Ectodermal cell (in vitro differentiated cells): Measurements from ENCODE around the gene SLC6A18.

Experiments used
- H3K27ac ChIP-seq: 2 replicates; pipeline ENCODE4 v1.7.0; 2013; ENCODE audit warnings: mild to moderate bottlenecking, low read depth, low read length; ENCODE audit not compliant: insufficient read depth, poor library complexity, severe bottlenecking
- H3K27me3 ChIP-seq: 2 replicates; pipeline ENCODE4 v1.7.0; 2013; ENCODE audit warnings: mild to moderate bottlenecking, low read length; ENCODE audit not compliant: insufficient read depth, control insufficient read depth, poor library complexity, severe bottlenecking
- H3K36me3 ChIP-seq: one replicate; pipeline ENCODE4 v1.7.0; 2013; ENCODE audit warnings: low read length; ENCODE audit not compliant: control insufficient read depth, insufficient read depth
- H3K4me1 ChIP-seq: one replicate; pipeline ENCODE4 v1.7.0; 2013; ENCODE audit warnings: low read length; ENCODE audit not compliant: control insufficient read depth, insufficient read depth
- H3K4me3 ChIP-seq: 2 replicates; pipeline ENCODE4 v1.7.0; 2013; ENCODE audit warnings: low read depth, low read length, control low read depth; ENCODE audit not compliant: insufficient read depth
- H3K9me3 ChIP-seq: 2 replicates; pipeline ENCODE4 v1.7.0; 2013; ENCODE audit warnings: mild to moderate bottlenecking, low read length, moderate library complexity; ENCODE audit not compliant: control insufficient read depth
- WGBS, 2 experiments: methylation state at CpG; one replicate each; pipeline ENCODE4 v1.1.7; 2013; ENCODE audit warnings: missing lambda C conversion rate in 2 of 2; 5-methylcytosine and 5-hydroxymethylcytosine counted together

Gene SLC6A18

DNA sequence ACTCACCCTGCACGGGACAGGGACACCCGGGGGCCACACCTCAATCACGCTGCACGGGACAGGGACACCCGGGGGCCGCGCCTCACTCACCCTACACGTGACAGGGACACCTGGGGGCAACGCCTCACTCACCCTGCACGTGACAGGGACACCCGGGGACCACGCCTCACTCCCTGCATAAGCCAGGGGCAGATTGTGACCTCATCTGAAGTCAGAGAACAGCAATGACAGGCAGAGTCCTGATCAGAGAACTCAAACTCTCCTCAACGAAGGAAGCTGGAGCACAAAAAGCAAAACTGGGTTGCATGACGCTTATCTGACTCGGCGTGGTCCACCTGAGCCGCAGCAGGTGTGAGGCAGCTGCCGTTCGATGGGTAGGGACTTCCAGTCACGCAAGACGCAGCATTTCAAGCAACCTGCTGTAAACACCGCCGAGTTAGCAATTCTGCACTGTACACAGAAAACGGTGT is 66.5 kb downstream of the SLC6A18 start:
- Histone ChIP-seq H3K4me1 (no peaks in the 10 kb centered on the region), H3K36me3 (no peaks in the 10 kb centered on the region), H3K4me3 (no peak overlapping the region), H3K27ac (no peak overlapping the region), H3K9me3 (no peaks in the 10 kb centered on the region), H3K27me3 (peaks cover 31% of the 10 kb centered on the region)
- WGBS, 2 experiments: 93 to 95% methylated on average over 24 of the region's 24 CpGs

DNA sequence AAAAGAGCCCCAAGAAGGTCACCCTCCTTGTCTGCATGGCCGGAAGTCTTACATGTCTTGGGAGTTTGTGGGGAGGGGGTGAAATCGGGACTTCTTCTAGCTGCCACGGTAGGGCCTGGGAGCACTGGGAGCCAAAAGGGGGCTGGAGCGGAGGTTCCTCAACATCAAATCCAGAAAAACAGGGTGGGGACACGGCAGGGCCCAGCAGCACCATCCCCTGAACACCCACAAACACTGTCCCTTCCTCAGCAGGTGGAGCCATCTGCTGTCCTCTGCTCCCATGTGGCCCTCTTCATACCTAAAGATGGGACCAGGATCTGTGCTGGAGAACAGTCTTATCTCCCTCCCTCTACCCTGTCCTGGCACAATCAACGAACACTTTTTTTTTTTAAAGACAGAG is 67.0 kb downstream of the SLC6A18 start:
- no peak overlapping the region for H3K27ac ChIP-seq
- H3K4me1 ChIP-seq: no peaks in the 10 kb centered on the region
- no peaks in the 10 kb centered on the region for H3K9me3 ChIP-seq
- peaks cover 36% of the 10 kb centered on the region for H3K27me3 ChIP-seq
- H3K4me3 ChIP-seq: no peak overlapping the region
- no peaks in the 10 kb centered on the region for H3K36me3 ChIP-seq
- WGBS, 2 experiments: 85 to 88% methylated on average over 6 of the region's 6 CpGs

DNA sequence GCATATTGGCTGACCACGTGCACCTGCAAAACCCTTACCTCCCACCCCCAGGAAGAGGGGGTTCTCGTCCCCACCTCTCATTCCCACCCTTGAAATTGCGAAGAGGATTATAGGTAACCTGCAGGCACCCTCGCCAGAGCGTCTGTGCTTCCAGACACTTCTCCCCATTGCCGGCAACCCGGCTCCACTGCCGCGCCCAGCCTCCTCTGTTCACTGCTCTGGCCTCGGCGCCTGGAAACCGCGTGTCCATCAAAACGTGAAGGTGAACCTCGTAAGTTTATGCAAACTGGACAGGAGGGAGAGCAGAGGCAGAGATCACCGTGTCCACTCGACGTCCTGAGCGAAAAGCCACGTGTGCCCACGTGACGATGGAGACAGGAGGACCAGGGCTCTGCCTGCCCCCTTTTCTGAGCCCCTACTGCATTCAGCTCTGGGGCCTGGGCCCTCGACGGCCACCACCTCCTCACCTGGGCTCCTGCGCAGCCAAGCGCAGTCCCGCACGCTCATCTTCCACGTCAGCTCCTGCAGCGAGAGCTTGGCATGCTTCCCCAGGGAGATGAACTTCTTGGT is 67.8 kb downstream of the SLC6A18 start:
- H3K27ac ChIP-seq: no peak overlapping the region
- H3K9me3 ChIP-seq: no peaks in the 10 kb centered on the region
- 93 to 94% methylated on average over 30 of the region's 30 CpGs for WGBS, 2 experiments
- peaks cover 40% of the 10 kb centered on the region for H3K27me3 ChIP-seq
- H3K36me3 ChIP-seq: no peaks in the 10 kb centered on the region
- no peak overlapping the region for H3K4me3 ChIP-seq
- no peaks in the 10 kb centered on the region for H3K4me1 ChIP-seq

DNA sequence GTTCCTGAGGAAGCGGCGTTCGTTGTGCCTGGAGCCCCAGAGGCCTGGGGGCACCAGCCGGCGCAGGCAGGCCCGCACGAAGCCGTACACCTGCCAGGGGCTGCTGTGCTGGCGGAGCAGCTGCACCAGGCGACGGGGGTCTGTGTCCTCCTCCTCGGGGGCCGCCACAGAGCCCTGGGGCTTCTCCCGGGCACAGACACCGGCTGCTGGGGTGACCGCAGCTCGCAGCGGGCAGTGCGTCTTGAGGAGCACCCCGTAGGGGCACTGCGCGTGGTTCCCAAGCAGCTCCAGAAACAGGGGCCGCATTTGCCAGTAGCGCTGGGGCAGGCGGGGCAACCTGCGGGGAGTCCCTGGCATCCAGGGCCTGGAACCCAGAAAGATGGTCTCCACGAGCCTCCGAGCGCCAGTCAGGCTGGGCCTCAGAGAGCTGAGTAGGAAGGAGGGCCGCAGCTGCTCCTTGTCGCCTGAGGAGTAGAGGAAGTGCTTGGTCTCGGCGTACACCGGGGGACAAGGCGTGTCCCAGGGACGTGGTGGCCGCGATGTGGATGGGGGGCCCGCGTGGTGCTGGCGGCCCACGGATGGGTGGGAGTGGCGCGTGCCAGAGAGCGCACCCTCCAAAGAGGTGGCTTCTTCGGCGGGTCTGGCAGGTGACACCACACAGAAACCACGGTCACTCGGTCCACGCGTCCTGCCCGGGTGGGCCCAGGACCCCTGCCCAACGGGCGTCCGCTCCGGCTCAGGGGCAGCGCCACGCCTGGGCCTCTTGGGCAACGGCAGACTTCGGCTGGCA is 68.4 kb downstream of the SLC6A18 start:
- Histone ChIP-seq H3K27ac (no peak overlapping the region), H3K4me3 (no peak overlapping the region), H3K36me3 (no peaks in the 10 kb centered on the region), H3K4me1 (no peaks in the 10 kb centered on the region), H3K27me3 (peaks cover 40% of the 10 kb centered on the region), H3K9me3 (no peaks in the 10 kb centered on the region)
- WGBS, 2 experiments: 94 to 95% methylated on average over 60 of the region's 60 CpGs

DNA sequence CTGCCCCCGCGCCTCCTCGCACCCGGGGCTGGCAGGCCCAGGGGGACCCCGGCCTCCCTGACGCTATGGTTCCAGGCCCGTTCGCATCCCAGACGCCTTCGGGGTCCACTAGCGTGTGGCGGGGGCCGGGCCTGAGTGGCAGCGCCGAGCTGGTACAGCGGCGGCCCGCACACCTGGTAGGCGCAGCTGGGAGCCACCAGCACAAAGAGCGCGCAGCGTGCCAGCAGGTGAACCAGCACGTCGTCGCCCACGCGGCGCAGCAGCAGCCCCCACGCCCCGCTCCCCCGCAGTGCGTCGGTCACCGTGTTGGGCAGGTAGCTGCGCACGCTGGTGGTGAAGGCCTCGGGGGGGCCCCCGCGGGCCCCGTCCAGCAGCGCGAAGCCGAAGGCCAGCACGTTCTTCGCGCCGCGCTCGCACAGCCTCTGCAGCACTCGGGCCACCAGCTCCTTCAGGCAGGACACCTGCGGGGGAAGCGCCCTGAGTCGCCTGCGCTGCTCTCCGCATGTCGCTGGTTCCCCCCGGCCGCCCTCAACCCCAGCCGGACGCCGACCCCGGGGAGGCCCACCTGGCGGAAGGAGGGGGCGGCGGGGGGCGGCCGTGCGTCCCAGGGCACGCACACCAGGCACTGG is 69.1 kb downstream of the SLC6A18 start:
- Histone ChIP-seq H3K27ac (no peak overlapping the region), H3K36me3 (no peaks in the 10 kb centered on the region), H3K27me3 (peaks cover 40% of the 10 kb centered on the region), H3K9me3 (no peaks in the 10 kb centered on the region), H3K4me1 (no peaks in the 10 kb centered on the region), H3K4me3 (peak overlapping the region; percentile 49)
- WGBS, 2 experiments: 36 to 37% methylated on average over 69 of the region's 69 CpGs

DNA sequence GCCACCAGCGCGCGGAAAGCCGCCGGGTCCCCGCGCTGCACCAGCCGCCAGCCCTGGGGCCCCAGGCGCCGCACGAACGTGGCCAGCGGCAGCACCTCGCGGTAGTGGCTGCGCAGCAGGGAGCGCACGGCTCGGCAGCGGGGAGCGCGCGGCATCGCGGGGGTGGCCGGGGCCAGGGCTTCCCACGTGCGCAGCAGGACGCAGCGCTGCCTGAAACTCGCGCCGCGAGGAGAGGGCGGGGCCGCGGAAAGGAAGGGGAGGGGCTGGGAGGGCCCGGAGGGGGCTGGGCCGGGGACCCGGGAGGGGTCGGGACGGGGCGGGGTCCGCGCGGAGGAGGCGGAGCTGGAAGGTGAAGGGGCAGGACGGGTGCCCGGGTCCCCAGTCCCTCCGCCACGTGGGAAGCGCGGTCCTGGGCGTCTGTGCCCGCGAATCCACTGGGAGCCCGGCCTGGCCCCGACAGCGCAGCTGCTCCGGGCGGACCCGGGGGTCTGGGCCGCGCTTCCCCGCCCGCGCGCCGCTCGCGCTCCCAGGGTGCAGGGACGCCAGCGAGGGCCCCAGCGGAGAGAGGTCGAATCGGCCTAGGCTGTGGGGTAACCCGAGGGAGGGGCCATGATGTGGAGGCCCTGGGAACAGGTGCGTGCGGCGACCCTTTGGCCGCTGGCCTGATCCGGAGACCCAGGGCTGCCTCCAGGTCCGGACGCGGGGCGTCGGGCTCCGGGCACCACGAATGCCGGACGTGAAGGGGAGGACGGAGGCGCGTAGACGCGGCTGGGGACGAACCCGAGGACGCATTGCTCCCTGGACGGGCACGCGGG is 69.9 kb downstream of the SLC6A18 start, which contains the start of gene TERT:
Gene TERT (minus strand): TSS at position 234 of the 815 bp plus-strand sequence. CDS start 79 bp downstream, at position 155.
- Histone ChIP-seq H3K27ac (no peak within 1 kb of the TSS), H3K4me3 (peak within 1 kb of the TSS; percentile 49), H3K36me3 (no peaks in the 10 kb centered on the region), H3K9me3 (no peaks in the 10 kb centered on the region), H3K4me1 (no peaks in the 10 kb centered on the region), H3K27me3 (peaks cover 40% of the 10 kb centered on the region)
- WGBS, 2 experiments: 3% methylated on average over 102 of the region's 102 CpGs

DNA sequence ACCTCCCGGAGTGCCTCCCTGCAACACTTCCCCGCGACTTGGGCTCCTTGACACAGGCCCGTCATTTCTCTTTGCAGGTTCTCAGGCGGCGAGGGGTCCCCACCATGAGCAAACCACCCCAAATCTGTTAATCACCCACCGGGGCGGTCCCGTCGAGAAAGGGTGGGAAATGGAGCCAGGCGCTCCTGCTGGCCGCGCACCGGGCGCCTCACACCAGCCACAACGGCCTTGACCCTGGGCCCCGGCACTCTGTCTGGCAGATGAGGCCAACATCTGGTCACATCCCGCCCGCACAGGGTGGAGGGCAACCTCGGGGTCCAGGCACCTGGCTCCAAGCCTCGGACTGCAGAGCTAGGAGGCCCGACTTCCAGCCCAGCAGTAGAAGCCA is 70.5 kb downstream of the SLC6A18 start:
- no peak overlapping the region for H3K27ac ChIP-seq
- WGBS, 2 experiments: 75% methylated on average over 22 of the region's 22 CpGs
- no peaks in the 10 kb centered on the region for H3K4me1 ChIP-seq
- peaks cover 40% of the 10 kb centered on the region for H3K27me3 ChIP-seq
- H3K9me3 ChIP-seq: no peaks in the 10 kb centered on the region
- H3K36me3 ChIP-seq: no peaks in the 10 kb centered on the region
- peak overlapping the region; percentile 49 for H3K4me3 ChIP-seq
